ENCODE data around the gene ALLC.

DNA sequence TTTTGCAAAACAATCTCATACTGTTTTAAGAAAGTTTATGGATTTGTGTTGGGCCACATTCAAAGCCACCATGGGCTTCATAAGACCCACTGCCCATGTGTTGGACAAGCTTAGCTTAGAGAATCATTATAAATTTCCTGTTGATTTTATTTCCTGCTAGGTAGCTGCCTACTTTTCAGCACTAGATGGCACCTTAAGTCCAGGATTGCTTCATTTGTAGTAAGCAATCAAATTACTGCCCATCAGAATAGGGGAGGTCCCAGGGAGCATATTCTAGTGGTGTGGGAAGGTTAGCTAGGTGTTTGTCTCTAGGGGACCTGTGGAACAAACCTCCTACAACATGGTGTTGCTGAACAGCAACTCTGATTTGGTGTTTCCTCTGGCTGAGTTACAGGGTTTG, 34.4 kb downstream of the ALLC start:
- TF ChIP-seq, protein P1, sequence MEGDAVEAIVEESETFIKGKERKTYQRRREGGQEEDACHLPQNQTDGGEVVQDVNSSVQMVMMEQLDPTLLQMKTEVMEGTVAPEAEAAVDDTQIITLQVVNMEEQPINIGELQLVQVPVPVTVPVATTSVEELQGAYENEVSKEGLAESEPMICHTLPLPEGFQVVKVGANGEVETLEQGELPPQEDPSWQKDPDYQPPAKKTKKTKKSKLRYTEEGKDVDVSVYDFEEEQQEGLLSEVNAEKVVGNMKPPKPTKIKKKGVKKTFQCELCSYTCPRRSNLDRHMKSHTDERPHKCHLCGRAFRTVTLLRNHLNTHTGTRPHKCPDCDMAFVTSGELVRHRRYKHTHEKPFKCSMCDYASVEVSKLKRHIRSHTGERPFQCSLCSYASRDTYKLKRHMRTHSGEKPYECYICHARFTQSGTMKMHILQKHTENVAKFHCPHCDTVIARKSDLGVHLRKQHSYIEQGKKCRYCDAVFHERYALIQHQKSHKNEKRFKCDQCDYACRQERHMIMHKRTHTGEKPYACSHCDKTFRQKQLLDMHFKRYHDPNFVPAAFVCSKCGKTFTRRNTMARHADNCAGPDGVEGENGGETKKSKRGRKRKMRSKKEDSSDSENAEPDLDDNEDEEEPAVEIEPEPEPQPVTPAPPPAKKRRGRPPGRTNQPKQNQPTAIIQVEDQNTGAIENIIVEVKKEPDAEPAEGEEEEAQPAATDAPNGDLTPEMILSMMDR (IDR thresholded peaks at IDR 0.05; ENCODE audit: low read depth, low read length, missing input control), result peak; percentile 54
- TF ChIP-seq, protein P2, sequence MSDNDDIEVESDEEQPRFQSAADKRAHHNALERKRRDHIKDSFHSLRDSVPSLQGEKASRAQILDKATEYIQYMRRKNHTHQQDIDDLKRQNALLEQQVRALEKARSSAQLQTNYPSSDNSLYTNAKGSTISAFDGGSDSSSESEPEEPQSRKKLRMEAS (IDR thresholded peaks at IDR 0.05), result no peak
- TF ChIP-seq YY1 (IDR thresholded peaks at IDR 0.05) (no peak), FOXA2 (IDR thresholded peaks at IDR 0.05) (no peak), RAD21 (IDR thresholded peaks at IDR 0.05) (peak; percentile 77 to 83), TAF1 (conservative IDR thresholded peaks at IDR 0.05) (no peak), GABPA (IDR thresholded peaks at IDR 0.05 in 1 of 2, conservative IDR thresholded peaks at IDR 0.05 in 1 of 2) (no peak), RXRA (IDR thresholded peaks at IDR 0.05) (no peak), HNF4G (IDR thresholded peaks at IDR 0.05) (no peak)
- TF ChIP-seq, protein P3, sequence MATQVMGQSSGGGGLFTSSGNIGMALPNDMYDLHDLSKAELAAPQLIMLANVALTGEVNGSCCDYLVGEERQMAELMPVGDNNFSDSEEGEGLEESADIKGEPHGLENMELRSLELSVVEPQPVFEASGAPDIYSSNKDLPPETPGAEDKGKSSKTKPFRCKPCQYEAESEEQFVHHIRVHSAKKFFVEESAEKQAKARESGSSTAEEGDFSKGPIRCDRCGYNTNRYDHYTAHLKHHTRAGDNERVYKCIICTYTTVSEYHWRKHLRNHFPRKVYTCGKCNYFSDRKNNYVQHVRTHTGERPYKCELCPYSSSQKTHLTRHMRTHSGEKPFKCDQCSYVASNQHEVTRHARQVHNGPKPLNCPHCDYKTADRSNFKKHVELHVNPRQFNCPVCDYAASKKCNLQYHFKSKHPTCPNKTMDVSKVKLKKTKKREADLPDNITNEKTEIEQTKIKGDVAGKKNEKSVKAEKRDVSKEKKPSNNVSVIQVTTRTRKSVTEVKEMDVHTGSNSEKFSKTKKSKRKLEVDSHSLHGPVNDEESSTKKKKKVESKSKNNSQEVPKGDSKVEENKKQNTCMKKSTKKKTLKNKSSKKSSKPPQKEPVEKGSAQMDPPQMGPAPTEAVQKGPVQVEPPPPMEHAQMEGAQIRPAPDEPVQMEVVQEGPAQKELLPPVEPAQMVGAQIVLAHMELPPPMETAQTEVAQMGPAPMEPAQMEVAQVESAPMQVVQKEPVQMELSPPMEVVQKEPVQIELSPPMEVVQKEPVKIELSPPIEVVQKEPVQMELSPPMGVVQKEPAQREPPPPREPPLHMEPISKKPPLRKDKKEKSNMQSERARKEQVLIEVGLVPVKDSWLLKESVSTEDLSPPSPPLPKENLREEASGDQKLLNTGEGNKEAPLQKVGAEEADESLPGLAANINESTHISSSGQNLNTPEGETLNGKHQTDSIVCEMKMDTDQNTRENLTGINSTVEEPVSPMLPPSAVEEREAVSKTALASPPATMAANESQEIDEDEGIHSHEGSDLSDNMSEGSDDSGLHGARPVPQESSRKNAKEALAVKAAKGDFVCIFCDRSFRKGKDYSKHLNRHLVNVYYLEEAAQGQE (IDR thresholded peaks at IDR 0.05), result no peak

Measured in liver (tissue), 3 donors.